Activated B cell treated with CpG ODN at 0.5 μM for 24 hours (primary cell): Measurements from ENCODE around the gene LONP2. TPM values are rescaled to one million over a fixed set of nuclear protein-coding genes. Genes with fewer than 3 reads are reported as not detected.

Experiments
- ATAC-seq: fragments of 200-7000 bp; cut with Tn5 transposase; one replicate; pipeline ENCODE4 v1.10.0; 2021; ENCODE audit warnings: low read depth, mild to moderate bottlenecking, moderate library complexity
- CTCF ChIA-PET: fragments of 350-600 bp; sonication (Branson Sonifier 250); formaldehyde crosslinking; loops from one replicate; lab custom pipeline; 2021; ENCODE audit warnings: antibody characterized with exemption; lab: Charles Lee
- POLR2A ChIA-PET: fragments of 350-600 bp; sonication (Branson Sonifier 250); formaldehyde crosslinking; loops from one replicate; lab custom pipeline; 2021; ENCODE audit warnings: antibody characterized with exemption; lab: Charles Lee
- DNase-seq: peaks from one replicate; pipeline ENCODE4 v3.0.0; 2022
- H3K27ac Mint-ChIP-seq: one replicate; pipeline ENCODE4 v1.8.0; 2020; ENCODE audit warnings: mixed read lengths
- H3K27me3 Mint-ChIP-seq: one replicate; pipeline ENCODE4 v1.8.0; 2021; ENCODE audit warnings: mixed read lengths
- H3K36me3 Mint-ChIP-seq: one replicate; pipeline ENCODE4 v1.8.0; 2021; ENCODE audit warnings: low read depth, mixed read lengths
- H3K4me1 Mint-ChIP-seq: one replicate; pipeline ENCODE4 v1.8.0; 2021; ENCODE audit warnings: mixed read lengths
- H3K4me3 Mint-ChIP-seq: one replicate; pipeline ENCODE4 v1.8.0; 2020; ENCODE audit warnings: mild to moderate bottlenecking, mixed read lengths
- H3K9me3 Mint-ChIP-seq: one replicate; pipeline ENCODE4 v1.8.0; 2020; ENCODE audit warnings: mixed read lengths
- intact Hi-C: fragments of 100-400 bp; cut with micrococcal nuclease; formaldehyde crosslinking; loops from one replicate; pipeline ENCODE4 v1.15.1; 2024
- total RNA-seq: library from RNA; stranded (reverse); gene quantifications from 2 replicates; pipeline ENCODE4 v1.2.3, GENCODE V29; 2022
- TF ChIP-seq, protein P1 (sequence below): fragments of 200-600 bp; IDR thresholded peaks from one replicate; pipeline ENCODE4 v1.8.0; 2022; ENCODE audit warnings: antibody characterized with exemption, mild to moderate bottlenecking

LONP2 gene
- total RNA-seq, 1 donor from 2014 or later: 72.7 TPM

DNA sequence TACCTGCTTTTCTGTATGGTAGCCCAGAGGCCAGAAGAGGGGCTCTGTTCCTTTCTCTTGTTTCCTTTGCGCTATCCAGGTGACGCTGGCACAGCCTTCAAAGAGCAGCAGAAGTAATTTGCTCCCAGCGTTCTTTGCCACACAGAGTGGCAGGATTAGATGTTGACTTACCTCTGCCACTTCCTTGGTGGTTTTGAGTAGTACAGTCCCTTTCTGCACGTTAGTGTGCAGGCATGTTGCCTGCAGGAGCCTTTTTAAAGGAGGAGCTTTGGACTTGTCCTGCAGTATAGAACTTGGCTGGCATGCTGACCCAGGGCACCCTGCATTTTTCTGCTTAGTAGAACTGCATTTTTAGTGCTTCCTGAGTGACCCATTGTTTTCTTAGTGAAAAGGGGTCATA is 3.2 kb downstream of the LONP2 start, which contains the start of gene ABCC11:
Gene ABCC11, minus strand, starts transcription at position 229 of the 400 bp plus-strand sequence. CDS start 15,618 bp downstream, outside the sequence.
- ChIA-PET POLR2A (interaction anchor here (0.5 kb wide), 1 partner anchor 1588 kb away, joined by 3 read pairs; no protein-coding TSS in a partner anchor), CTCF (no interaction called here)
- Mint-ChIP-seq H3K27ac (no peak within 1 kb of the TSS), H3K4me1 (peaks cover 39% of the 10 kb centered on the region), H3K9me3 (no peaks in the 10 kb centered on the region), H3K27me3 (no peaks in the 10 kb centered on the region), H3K36me3 (peaks cover 10% of the 10 kb centered on the region), H3K4me3 (peak within 1 kb of the TSS; percentile 12)
- TF ChIP-seq, protein P1, sequence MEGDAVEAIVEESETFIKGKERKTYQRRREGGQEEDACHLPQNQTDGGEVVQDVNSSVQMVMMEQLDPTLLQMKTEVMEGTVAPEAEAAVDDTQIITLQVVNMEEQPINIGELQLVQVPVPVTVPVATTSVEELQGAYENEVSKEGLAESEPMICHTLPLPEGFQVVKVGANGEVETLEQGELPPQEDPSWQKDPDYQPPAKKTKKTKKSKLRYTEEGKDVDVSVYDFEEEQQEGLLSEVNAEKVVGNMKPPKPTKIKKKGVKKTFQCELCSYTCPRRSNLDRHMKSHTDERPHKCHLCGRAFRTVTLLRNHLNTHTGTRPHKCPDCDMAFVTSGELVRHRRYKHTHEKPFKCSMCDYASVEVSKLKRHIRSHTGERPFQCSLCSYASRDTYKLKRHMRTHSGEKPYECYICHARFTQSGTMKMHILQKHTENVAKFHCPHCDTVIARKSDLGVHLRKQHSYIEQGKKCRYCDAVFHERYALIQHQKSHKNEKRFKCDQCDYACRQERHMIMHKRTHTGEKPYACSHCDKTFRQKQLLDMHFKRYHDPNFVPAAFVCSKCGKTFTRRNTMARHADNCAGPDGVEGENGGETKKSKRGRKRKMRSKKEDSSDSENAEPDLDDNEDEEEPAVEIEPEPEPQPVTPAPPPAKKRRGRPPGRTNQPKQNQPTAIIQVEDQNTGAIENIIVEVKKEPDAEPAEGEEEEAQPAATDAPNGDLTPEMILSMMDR: no peak
- no peak for DNase-seq
- no peak for ATAC-seq
- intact Hi-C loops: loop anchor here (10.0 kb wide), 1 partner anchor 297 kb away; no protein-coding TSS in a partner anchor

DNA sequence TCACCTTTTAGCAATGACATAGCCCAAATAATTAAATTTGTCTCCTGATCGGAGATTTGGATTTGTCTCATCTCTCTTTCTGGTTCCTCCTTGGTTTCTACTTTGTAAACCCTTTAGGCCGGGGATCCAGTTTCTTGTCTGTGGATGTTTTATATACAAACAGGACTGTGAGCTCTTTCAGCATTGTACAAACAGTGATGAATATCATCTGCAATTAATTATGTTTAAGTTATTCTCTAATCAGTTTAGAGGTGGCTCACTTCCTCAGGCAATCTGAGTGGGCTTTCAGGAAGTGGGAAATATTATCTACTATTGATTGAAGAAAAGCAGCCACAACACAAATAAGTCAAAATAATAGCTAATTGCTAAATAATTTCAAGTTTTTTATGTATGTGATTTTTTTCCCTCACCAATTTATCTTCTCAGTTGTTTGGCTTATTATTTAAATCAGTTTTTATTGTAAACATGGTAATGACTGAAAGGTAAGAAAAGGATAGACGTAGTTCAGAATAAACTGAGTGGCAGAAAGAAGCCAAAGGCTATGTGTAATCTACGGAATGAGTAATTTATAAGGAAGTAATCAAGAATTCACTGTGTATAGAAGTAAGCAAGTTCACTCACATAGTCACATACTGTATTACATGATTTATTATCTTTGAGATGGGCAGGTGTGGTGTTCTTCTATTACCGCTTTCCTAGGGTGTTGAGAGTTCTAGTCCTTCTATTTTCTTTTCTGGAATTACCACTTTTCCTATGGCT is 6.6 kb downstream of the LONP2 start:
- intact Hi-C loops: no loop called here
- CTCF ChIA-PET: interaction anchor here (0.9 kb wide), 1 partner anchor 373 kb away, joined by 3 read pairs; no protein-coding TSS in a partner anchor
- no peak for ATAC-seq
- TF ChIP-seq, protein P1: no peak
- Mint-ChIP-seq H3K4me3 (no peak overlapping the region), H3K27me3 (no peaks in the 10 kb centered on the region), H3K4me1 (peaks cover 23% of the 10 kb centered on the region), H3K9me3 (no peaks in the 10 kb centered on the region), H3K27ac (no peak overlapping the region), H3K36me3 (peaks cover 34% of the 10 kb centered on the region)
- POLR2A ChIA-PET: no interaction called here
- no peak for DNase-seq

DNA sequence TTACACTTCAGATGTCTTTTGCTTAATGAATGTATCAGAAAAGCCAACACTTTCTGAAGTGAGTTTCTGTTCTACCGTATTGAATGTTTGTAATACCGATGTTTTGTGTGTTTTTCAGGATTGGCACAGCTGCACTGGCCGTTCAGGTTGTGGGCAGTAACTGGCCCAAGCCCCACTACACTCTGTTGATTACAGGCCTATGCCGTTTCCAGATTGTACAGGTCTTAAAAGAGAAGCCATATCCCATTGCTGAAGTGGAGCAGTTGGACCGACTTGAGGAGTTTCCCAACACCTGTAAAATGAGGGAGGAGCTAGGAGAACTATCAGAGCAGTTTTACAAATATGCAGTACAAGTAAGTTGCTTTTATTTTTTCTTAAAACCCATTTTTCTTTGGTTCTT is 7.9 kb downstream of the LONP2 start:
- H3K4me3 Mint-ChIP-seq: no peak overlapping the region
- H3K27ac Mint-ChIP-seq: no peak overlapping the region
- H3K36me3 Mint-ChIP-seq: peaks cover 45% of the 10 kb centered on the region
- no peak for DNase-seq
- no peaks in the 10 kb centered on the region for H3K9me3 Mint-ChIP-seq
- TF ChIP-seq, protein P1: no peak
- H3K27me3 Mint-ChIP-seq: no peaks in the 10 kb centered on the region
- POLR2A ChIA-PET: interaction anchor here (1.2 kb wide), 1 partner anchor 8 kb away, joined by 3 read pairs; the partner anchor contains the start of gene LONP2
- intact Hi-C loops: no loop called here
- CTCF ChIA-PET: no interaction called here
- H3K4me1 Mint-ChIP-seq: peaks cover 15% of the 10 kb centered on the region
- no peak for ATAC-seq

DNA sequence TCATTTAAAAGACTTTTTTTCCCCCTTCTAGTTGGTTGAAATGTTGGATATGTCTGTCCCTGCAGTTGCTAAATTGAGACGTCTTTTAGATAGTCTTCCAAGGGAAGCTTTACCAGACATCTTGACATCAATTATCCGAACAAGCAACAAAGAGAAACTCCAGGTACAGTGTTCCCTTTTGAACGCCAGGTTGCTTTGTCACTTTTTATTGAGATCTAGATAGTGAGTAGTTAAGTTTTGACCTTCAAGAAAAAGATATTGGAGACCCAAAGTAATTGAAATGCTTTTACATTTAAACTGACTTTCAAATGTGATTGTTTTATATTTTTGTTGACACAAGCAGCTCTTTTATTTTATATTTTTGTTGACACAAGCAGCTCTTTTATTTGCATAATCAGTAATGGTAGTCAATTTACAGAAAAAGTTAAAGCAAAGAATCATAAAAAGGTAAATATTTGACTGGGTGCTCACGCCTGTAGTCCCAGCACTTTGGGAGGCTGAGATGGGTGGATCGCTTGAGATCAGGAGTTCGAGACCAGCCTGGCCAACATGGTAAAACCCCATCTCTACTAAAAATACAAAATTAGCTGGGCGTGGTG is 12.6 kb downstream of the LONP2 start:
- Mint-ChIP-seq H3K27ac (no peak overlapping the region), H3K4me3 (no peak overlapping the region), H3K9me3 (no peaks in the 10 kb centered on the region), H3K36me3 (peaks cover 81% of the 10 kb centered on the region), H3K4me1 (peaks cover 1% of the 10 kb centered on the region), H3K27me3 (no peaks in the 10 kb centered on the region)
- intact Hi-C loops: no loop called here
- ChIA-PET CTCF (interaction anchor here (0.8 kb wide), 1 partner anchor 366 kb away, joined by 3 read pairs; no protein-coding TSS in a partner anchor), POLR2A (no interaction called here)
- TF ChIP-seq, protein P1: no peak
- no peak for DNase-seq
- ATAC-seq: no peak

DNA sequence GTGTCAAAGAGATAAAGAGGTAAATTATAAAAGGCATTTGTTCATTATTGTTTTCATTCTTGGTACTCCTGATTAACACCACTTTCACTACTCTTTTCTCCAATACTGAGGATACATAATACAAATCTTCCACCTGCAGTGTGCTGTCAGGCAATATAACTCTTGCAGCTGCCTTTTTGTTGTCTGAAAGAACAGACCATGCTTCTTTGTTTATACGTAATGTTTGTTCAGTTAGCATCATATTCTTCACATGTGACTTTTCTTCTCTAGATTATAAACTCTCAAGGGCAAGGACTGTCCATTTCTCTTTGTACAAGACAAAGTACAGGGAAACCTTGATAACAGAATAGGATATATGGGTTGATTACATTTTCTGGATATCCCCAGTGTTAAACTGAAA is 17.5 kb downstream of the LONP2 start:
- no peaks in the 10 kb centered on the region for H3K27me3 Mint-ChIP-seq
- H3K36me3 Mint-ChIP-seq: peaks cover 84% of the 10 kb centered on the region
- H3K9me3 Mint-ChIP-seq: peaks cover 10% of the 10 kb centered on the region
- H3K4me3 Mint-ChIP-seq: no peak overlapping the region
- TF ChIP-seq, protein P1: no peak
- no peaks in the 10 kb centered on the region for H3K4me1 Mint-ChIP-seq
- DNase-seq (no peak), ATAC-seq (no peak)
- no peak overlapping the region for H3K27ac Mint-ChIP-seq
- CTCF ChIA-PET: no interaction called here
- intact Hi-C loops: no loop called here
- POLR2A ChIA-PET: no interaction called here
